Measurements from ENCODE around the gene USH1G. TPM values are rescaled to one million over a fixed set of nuclear protein-coding genes. Genes with fewer than 3 reads are reported as not detected.

The USH1G gene
- total RNA-seq, 1 experiment from 2014 or later, result 2.7 TPM

DNA sequence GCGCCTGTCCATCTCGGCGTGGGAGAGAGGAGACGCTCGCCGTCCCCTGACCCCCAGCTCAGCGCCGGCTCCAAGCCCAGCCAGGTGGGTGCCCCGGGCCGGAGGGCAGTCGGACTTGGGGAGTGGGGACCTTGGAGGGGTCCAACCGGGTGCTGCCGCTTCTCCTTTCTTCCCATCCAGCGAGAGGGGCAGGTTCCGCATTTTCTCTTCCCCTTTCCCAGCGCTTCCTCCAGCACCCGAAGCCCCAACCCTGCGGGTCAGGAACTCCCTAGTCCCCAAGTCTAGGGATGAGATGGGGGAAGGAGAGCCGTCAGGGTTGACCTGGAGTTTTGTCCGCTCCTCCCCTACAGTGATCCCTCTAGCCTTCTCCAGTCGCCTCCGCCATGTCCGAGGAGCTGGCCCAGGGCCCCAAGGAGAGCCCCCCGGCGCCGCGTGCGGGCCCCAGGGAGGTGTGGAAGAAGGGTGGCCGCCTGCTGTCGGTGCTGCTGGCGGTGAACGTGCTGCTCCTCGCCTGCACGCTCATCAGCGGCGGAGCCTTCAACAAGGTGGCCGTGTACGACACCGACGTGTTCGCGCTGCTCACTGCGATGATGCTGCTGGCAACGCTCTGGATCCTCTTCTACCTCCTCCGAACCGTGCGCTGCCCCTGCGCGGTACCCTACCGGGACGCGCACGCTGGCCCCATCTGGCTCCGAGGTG, 1.3 kb upstream of the USH1G start, which contains the start of gene OTOP2:
OTOP2 (plus strand) TSS at position 24 of the 699 bp plus-strand sequence; CDS start at position 384, 360 bp downstream.
- TF ChIP-seq, protein P1, sequence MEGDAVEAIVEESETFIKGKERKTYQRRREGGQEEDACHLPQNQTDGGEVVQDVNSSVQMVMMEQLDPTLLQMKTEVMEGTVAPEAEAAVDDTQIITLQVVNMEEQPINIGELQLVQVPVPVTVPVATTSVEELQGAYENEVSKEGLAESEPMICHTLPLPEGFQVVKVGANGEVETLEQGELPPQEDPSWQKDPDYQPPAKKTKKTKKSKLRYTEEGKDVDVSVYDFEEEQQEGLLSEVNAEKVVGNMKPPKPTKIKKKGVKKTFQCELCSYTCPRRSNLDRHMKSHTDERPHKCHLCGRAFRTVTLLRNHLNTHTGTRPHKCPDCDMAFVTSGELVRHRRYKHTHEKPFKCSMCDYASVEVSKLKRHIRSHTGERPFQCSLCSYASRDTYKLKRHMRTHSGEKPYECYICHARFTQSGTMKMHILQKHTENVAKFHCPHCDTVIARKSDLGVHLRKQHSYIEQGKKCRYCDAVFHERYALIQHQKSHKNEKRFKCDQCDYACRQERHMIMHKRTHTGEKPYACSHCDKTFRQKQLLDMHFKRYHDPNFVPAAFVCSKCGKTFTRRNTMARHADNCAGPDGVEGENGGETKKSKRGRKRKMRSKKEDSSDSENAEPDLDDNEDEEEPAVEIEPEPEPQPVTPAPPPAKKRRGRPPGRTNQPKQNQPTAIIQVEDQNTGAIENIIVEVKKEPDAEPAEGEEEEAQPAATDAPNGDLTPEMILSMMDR (conservative IDR thresholded peaks at IDR 0.05), result no peak
- H3K4me2 ChIP-seq (ENCODE audit: insufficient read depth, insufficient read length, low read length), result peak within 1 kb of the TSS; percentile 72
- H3K9me3 ChIP-seq (ENCODE audit: control insufficient read depth, low read depth, low read length), result no peaks in the 10 kb centered on the region
- DNase-seq, result no peak
- no peak within 1 kb of the TSS for H2AK5ac ChIP-seq (ENCODE audit: insufficient read length, low read length)
- peak within 1 kb of the TSS; percentile 60 to 80 for H3K4me3 Mint-ChIP-seq
- peaks cover 43% of the 10 kb centered on the region for H3K27me3 ChIP-seq (ENCODE audit: insufficient read depth, low read length)
- H4K91ac ChIP-seq (ENCODE audit: insufficient read length, low read depth, low read length), result no peak within 1 kb of the TSS
- no peak within 1 kb of the TSS for H4K8ac ChIP-seq (replicated peaks; ENCODE audit: insufficient read length, low read depth, low read length)
- H3K9ac ChIP-seq (ENCODE audit: extremely low read depth, insufficient read length, low read length), result no peak within 1 kb of the TSS
- H3K4me1 ChIP-seq (ENCODE audit: insufficient read depth, low read length), result no peaks in the 10 kb centered on the region
- no peak within 1 kb of the TSS for H3K18ac ChIP-seq (ENCODE audit: insufficient read length, low read depth, low read length)
- no peak within 1 kb of the TSS for H3K23ac ChIP-seq (ENCODE audit: insufficient read length, low read depth, low read length)
- no peak within 1 kb of the TSS for H2BK15ac ChIP-seq (ENCODE audit: low read depth, low read length)
- no peaks in the 10 kb centered on the region for H3K79me1 ChIP-seq (ENCODE audit: insufficient read depth, low read depth, low read length, poor library complexity, severe bottlenecking)
- no peak within 1 kb of the TSS for H2BK5ac ChIP-seq (ENCODE audit: insufficient read length, low read length)
- H3K9me3 Mint-ChIP-seq, result peaks cover 0 to 5% of the 10 kb centered on the region in 2 experiments; a peak in 2 of 5 replicates
- no CpG with 5 or more reads among the region's 54 CpGs for WGBS (ENCODE audit: extremely low coverage, insufficient read length, low lambda C conversion rate)
- no peak within 1 kb of the TSS for H3K27ac ChIP-seq (ENCODE audit: insufficient read length, low read depth, low read length)
- no peaks in the 10 kb centered on the region for H4K20me1 ChIP-seq (ENCODE audit: control insufficient read depth, insufficient read depth, insufficient read length)
- H2BK20ac ChIP-seq (ENCODE audit: low read depth, low read length, poor library complexity, severe bottlenecking), result no peak within 1 kb of the TSS
- peaks cover 5% of the 10 kb centered on the region for H3K23me2 ChIP-seq (ENCODE audit: insufficient read length, low read depth, low read length, poor library complexity, severe bottlenecking)
- peak within 1 kb of the TSS; percentile 38; the same call in 1 of the 2 replicates for H3K14ac ChIP-seq (ENCODE audit: insufficient read depth, low read length)
- no peak within 1 kb of the TSS for H3K4ac ChIP-seq (ENCODE audit: low read depth, low read length)
- H2BK12ac ChIP-seq (ENCODE audit: insufficient read length, low read depth, low read length), result no peak within 1 kb of the TSS
- no peak within 1 kb of the TSS for H2BK120ac ChIP-seq (ENCODE audit: low read depth, low read length, poor library complexity, severe bottlenecking)
- H3K4me1 Mint-ChIP-seq, result peaks cover 15 to 26% of the 10 kb centered on the region in 2 experiments
- no peak within 1 kb of the TSS for H2AFZ ChIP-seq (ENCODE audit: low read length)
- peaks cover 86% of the 10 kb centered on the region for H3K27me3 Mint-ChIP-seq (ENCODE audit: low read depth)
- no peak within 1 kb of the TSS for H3T11ph ChIP-seq (ENCODE audit: low read length)
- H3K79me2 ChIP-seq (ENCODE audit: insufficient read depth, low read length), result no peaks in the 10 kb centered on the region
- H3K27ac Mint-ChIP-seq, result no peak within 1 kb of the TSS
- no peaks in the 10 kb centered on the region for H3K36me3 Mint-ChIP-seq (ENCODE audit: insufficient read depth in 1 of 3, low read depth in 3 of 3)
- H3K56ac ChIP-seq (ENCODE audit: insufficient read length, low read depth, low read length), result no peak within 1 kb of the TSS
- no peak within 1 kb of the TSS for H4K5ac ChIP-seq (ENCODE audit: insufficient read length, low read depth, low read length)

Measured in H9 (cell line).